Measurements from ENCODE around the gene ZNF701. TPM values are rescaled to one million over a fixed set of nuclear protein-coding genes. Genes with fewer than 3 reads are reported as not detected.
"Not testable (repeated sequence)": the region's sequence is repeated elsewhere in the genome, so short reads cannot be mapped to it uniquely, and the experiment has no call there.

Gene ZNF701
- polyA plus RNA-seq, 1 of the 3 experiments (the other 2 are of a cell fraction) = 3.8 TPM

DNA sequence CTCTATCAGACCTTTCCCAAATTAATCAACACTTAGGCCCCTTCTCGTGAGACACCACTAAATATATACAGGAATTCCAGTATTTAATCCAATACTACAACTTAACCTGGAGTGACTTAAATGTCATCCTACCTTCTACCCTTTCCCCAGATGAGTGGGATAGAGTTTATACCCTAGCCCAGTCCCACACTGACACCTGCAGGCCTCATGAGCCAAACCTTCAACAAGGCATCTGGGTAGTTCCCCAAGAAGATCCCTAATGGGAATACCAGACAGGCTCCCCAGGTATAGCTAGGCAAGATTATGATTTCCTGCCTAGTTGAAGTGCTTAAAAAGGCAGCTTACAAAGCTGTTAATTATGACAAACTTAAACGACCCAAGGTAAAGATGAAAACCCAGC lies 52.2 kb downstream of the ZNF701 start:
- H3K27me3 ChIP-seq (ENCODE audit: insufficient read depth) = no peaks in the 10 kb centered on the region
- H3K4me3 ChIP-seq (ENCODE audit: low read depth in 2 of 2, low read length in 1 of 2) = no peak overlapping the region
- H3K9me3 ChIP-seq = no peaks in the 10 kb centered on the region
- WGBS (ENCODE audit: low lambda C conversion rate) = 40% methylated on average over 2 of the region's 2 CpGs
- DNase-seq = no peak
- CTCF ChIA-PET = no interaction called here
- no peak overlapping the region for H3K4me2 ChIP-seq
- no peaks in the 10 kb centered on the region for H3F3A ChIP-seq (replicated peaks; ENCODE audit: insufficient read depth)
- no peak overlapping the region for H2AFZ ChIP-seq (ENCODE audit: low read depth)
- no peaks in the 10 kb centered on the region for H3K4me1 ChIP-seq (ENCODE audit: control insufficient read depth in 1 of 2, insufficient read depth in 2 of 2, low read depth in 1 of 2, low read length in 1 of 2)
- peaks cover 4 to 36% of the 10 kb centered on the region in 2 experiments for H3K36me3 ChIP-seq (replicated peaks in 1 of 2; ENCODE audit: control insufficient read depth in 1 of 2, insufficient read depth in 2 of 2, low read length in 1 of 2)
- no peaks in the 10 kb centered on the region for H4K20me1 ChIP-seq (ENCODE audit: insufficient read depth)
- TF ChIP-seq MEF2A (IDR thresholded peaks at IDR 0.05; ENCODE audit: borderline replicate concordance, low read depth) = no peak
- TF ChIP-seq RAD21 (IDR thresholded peaks at IDR 0.05; ENCODE audit: low read length) = peak; percentile 25; the same call in 1 of the 2 replicates
- H3K9me2 ChIP-seq = no peaks in the 10 kb centered on the region
- no peak overlapping the region for H3K27ac ChIP-seq (ENCODE audit: low read depth in 2 of 2, low read length in 1 of 2)
- POLR2A ChIA-PET = no interaction called here
- H3K79me2 ChIP-seq (ENCODE audit: insufficient read depth) = no peaks in the 10 kb centered on the region; the same call in 1 of the 2 replicates
- H3K9ac ChIP-seq = no peak overlapping the region

DNA sequence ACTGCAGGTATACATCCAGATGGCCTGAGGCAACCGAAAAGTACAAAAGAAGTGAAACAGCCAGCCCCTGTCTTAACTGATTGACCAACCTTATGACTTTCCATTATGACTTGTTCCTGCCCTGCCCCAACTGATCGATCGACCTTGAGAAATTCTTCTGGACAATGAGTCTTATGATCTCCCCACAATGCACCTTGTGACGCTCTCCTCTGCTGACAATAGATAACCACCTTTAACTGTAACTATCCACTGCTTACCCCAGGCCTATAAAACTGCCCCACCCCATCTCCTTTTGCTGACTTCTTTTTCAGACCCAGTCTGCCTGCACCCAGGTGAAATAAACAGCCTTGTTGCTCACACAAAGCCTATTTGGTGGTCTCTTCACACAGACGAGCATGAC lies 56.8 kb downstream of the ZNF701 start:
- CTCF ChIA-PET = no interaction called here

DNA sequence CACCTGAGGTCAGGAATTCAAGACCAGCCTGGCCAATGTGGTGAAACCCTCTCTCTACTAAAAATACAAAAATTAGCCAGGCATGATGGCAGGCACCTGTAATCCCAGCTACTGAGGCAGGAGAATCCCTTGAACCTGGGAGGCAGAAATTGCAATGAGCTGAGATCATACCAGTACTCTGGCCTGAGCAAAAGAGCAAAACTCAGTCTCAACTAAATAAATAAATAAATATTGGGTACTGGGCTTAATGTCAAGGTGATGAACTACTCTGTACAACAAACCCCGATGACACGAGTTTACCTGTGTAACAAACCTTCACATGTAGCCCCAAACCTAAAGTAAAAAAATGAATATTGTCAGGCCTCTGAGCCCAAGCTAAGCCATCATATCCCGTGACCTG lies 57.4 kb downstream of the ZNF701 start:
- H4K20me1 ChIP-seq (ENCODE audit: insufficient read depth); H3K27ac ChIP-seq (ENCODE audit: low read depth in 2 of 2, low read length in 1 of 2); H3K27me3 ChIP-seq (ENCODE audit: insufficient read depth); H3K4me2 ChIP-seq; H3F3A ChIP-seq (replicated peaks; ENCODE audit: insufficient read depth); POLR2A ChIA-PET; H3K79me2 ChIP-seq (ENCODE audit: insufficient read depth); H3K4me3 ChIP-seq (ENCODE audit: low read depth in 2 of 2, low read length in 1 of 2); H3K9ac ChIP-seq; H3K9me2 ChIP-seq; H3K9me3 ChIP-seq; H2AFZ ChIP-seq (ENCODE audit: low read depth); DNase-seq; CTCF ChIA-PET; H3K4me1 ChIP-seq (ENCODE audit: control insufficient read depth in 1 of 2, insufficient read depth in 2 of 2, low read depth in 1 of 2, low read length in 1 of 2): not testable (repeated sequence)
- H3K36me3 ChIP-seq (replicated peaks in 1 of 2; ENCODE audit: control insufficient read depth in 1 of 2, insufficient read depth in 2 of 2, low read length in 1 of 2) = peaks cover 4 to 14% of the 10 kb centered on the region in 2 experiments
- WGBS (ENCODE audit: low lambda C conversion rate) = 95% methylated on average over 3 of the region's 3 CpGs

More for the DNA sequence above, 56.8 kb downstream of the ZNF701 start:
- TF ChIP-seq RFX5 (IDR thresholded peaks at IDR 0.05; ENCODE audit: low read length) (no peak), NRF1 (IDR thresholded peaks at IDR 0.05; ENCODE audit: low read depth, low read length) (no peak), RCOR1 (IDR thresholded peaks at IDR 0.05; ENCODE audit: low read length) (no peak), NFIC (IDR thresholded peaks at IDR 0.05; ENCODE audit: borderline replicate concordance) (no peak), JUND (IDR thresholded peaks at IDR 0.05) (no peak), MXI1 (IDR thresholded peaks at IDR 0.05; ENCODE audit: low read depth, low read length) (no peak), EP300 (IDR thresholded peaks at IDR 0.05; ENCODE audit: borderline replicate concordance in 1 of 2, low read depth in 1 of 2, low read length in 1 of 2) (no peak), GATA2 (CRISPR knock-in tag; IDR thresholded peaks at IDR 0.05) (no peak), POLR2AphosphoS5 (IDR thresholded peaks at IDR 0.05; ENCODE audit: low read depth, low read length) (no peak), CHD2 (IDR thresholded peaks at IDR 0.05; ENCODE audit: low read length, partially characterized antibody) (no peak), ELF1 (IDR thresholded peaks at IDR 0.05) (no peak), SMC3 (IDR thresholded peaks at IDR 0.05; ENCODE audit: low read depth, low read length) (no peak), FOXM1 (IDR thresholded peaks at IDR 0.05; ENCODE audit: low read depth) (no peak), RAD21 (IDR thresholded peaks at IDR 0.05; ENCODE audit: low read length) (no peak), TEAD4 (IDR thresholded peaks at IDR 0.05; ENCODE audit: borderline replicate concordance, insufficient read depth) (no peak), RXRA (IDR thresholded peaks at IDR 0.05; ENCODE audit: borderline replicate concordance, low read depth) (no peak), MEF2A (IDR thresholded peaks at IDR 0.05; ENCODE audit: borderline replicate concordance, low read depth) (no peak), EZH2phosphoT487 (IDR thresholded peaks at IDR 0.05; ENCODE audit: borderline replicate concordance, low read depth) (no peak)
- TF ChIP-seq, protein P1, sequence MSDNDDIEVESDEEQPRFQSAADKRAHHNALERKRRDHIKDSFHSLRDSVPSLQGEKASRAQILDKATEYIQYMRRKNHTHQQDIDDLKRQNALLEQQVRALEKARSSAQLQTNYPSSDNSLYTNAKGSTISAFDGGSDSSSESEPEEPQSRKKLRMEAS (IDR thresholded peaks at IDR 0.05; ENCODE audit: low read depth) = no peak
- TF ChIP-seq, protein P2, sequence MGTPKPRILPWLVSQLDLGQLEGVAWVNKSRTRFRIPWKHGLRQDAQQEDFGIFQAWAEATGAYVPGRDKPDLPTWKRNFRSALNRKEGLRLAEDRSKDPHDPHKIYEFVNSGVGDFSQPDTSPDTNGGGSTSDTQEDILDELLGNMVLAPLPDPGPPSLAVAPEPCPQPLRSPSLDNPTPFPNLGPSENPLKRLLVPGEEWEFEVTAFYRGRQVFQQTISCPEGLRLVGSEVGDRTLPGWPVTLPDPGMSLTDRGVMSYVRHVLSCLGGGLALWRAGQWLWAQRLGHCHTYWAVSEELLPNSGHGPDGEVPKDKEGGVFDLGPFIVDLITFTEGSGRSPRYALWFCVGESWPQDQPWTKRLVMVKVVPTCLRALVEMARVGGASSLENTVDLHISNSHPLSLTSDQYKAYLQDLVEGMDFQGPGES (IDR thresholded peaks at IDR 0.05; ENCODE audit: low read depth, low read length) = no peak
- Histone ChIP-seq H3K27me3 (ENCODE audit: insufficient read depth) (no peaks in the 10 kb centered on the region), H4K20me1 (ENCODE audit: insufficient read depth) (no peaks in the 10 kb centered on the region), H3K36me3 (replicated peaks in 1 of 2; ENCODE audit: control insufficient read depth in 1 of 2, insufficient read depth in 2 of 2, low read length in 1 of 2) (peaks cover 4 to 14% of the 10 kb centered on the region in 2 experiments), H3K9me2 (no peaks in the 10 kb centered on the region), H3K4me1 (ENCODE audit: control insufficient read depth in 1 of 2, insufficient read depth in 2 of 2, low read depth in 1 of 2, low read length in 1 of 2) (no peaks in the 10 kb centered on the region), H2AFZ (ENCODE audit: low read depth) (no peak overlapping the region), H3K4me3 (ENCODE audit: low read depth in 2 of 2, low read length in 1 of 2) (no peak overlapping the region), H3K9ac (no peak overlapping the region), H3K27ac (ENCODE audit: low read depth in 2 of 2, low read length in 1 of 2) (no peak overlapping the region), H3K4me2 (no peak overlapping the region), H3F3A (replicated peaks; ENCODE audit: insufficient read depth) (no peaks in the 10 kb centered on the region), H3K79me2 (ENCODE audit: insufficient read depth) (no peaks in the 10 kb centered on the region; the same call in 1 of the 2 replicates), H3K9me3 (no peaks in the 10 kb centered on the region)
- POLR2A ChIA-PET = no interaction called here
- DNase-seq = no peak
- WGBS (ENCODE audit: low lambda C conversion rate) = 64% methylated on average over 5 of the region's 5 CpGs

Data from SK-N-SH (cell line).